T-helper 1 cell treated with Interleukin-12 subunit alpha and Interleukin-12 subunit beta and Interleukin-4 antibody, amounts not matched to agents 30 ng/mL and 1 ng/mL, for 36 hours (primary cell): ENCODE data around the gene MYO1B. TPM values are rescaled to one million over a fixed set of nuclear protein-coding genes. Genes with fewer than 3 reads are reported as not detected.

Experiments
- intact Hi-C: fragments of 100-400 bp; cut with micrococcal nuclease; formaldehyde crosslinking; loops from one replicate; pipeline ENCODE4 v1.15.1; 2024
- total RNA-seq: library from RNA; stranded (reverse); gene quantifications from 2 replicates; pipeline ENCODE4 v1.2.3, GENCODE V29; 2022

The MYO1B gene
- total RNA-seq, 1 donor from 2014 or later = 17.6 TPM

GRCh38 chr2:191399601-191400000, 154.4 kb downstream of the MYO1B start:
- intact Hi-C loops = no loop called here

- intact Hi-C loops = no loop called here
These were observed 156.1 kb downstream of the MYO1B start for GRCh38 chr2:191401287-191401686.

DNA sequence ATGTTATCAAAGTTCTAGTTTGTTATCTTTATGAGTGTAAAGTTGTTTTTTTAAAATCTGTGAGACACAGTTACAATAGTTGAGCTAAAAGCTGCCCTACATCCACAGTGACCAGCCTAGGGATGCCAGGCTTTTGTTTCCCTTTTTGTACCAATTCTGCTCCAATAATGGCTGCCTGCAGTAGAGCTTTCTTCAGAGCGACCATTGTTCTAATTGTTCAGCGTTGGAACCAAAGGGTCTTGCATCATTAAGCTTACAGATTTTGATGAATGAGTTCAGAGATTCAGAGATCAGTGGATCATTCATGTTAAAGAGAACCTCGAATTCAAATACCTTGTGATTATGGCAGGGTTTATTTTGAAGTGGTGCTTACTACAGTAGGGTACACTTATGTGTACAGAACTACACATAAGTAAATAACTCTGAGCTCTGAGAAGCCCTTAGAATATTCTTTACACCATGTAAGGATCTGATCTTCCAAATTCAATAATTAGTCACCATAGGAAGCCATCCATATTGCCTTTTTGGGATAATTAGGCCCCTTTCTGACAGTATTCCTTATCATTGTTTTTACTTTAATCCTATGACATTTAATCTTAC, 157.9 kb downstream of the MYO1B start:
- intact Hi-C loops = no loop called here

DNA sequence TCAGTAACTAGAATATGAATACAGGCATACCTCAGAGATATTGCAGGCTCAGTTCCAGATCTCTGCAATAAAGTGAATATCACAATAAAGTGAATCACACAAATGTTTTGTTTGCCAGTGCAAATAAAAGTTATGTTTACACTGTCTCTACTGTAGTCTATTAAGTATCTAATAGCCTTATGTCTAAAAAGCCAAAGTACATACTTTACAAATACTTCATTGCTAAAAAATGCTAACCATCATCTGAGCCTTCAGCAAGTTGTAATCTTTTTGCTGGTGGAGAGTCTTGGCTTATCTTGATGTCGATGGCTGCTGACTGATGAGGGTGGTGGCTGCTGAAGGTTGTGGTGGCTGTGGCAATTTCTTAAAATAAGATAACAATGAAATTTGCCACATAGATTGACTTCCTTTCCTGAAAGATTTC, 159.4 kb downstream of the MYO1B start:
- intact Hi-C loops = no loop called here

GRCh38 chr2:191405546-191405945, 160.3 kb downstream of the MYO1B start:
- intact Hi-C loops = no loop called here

DNA sequence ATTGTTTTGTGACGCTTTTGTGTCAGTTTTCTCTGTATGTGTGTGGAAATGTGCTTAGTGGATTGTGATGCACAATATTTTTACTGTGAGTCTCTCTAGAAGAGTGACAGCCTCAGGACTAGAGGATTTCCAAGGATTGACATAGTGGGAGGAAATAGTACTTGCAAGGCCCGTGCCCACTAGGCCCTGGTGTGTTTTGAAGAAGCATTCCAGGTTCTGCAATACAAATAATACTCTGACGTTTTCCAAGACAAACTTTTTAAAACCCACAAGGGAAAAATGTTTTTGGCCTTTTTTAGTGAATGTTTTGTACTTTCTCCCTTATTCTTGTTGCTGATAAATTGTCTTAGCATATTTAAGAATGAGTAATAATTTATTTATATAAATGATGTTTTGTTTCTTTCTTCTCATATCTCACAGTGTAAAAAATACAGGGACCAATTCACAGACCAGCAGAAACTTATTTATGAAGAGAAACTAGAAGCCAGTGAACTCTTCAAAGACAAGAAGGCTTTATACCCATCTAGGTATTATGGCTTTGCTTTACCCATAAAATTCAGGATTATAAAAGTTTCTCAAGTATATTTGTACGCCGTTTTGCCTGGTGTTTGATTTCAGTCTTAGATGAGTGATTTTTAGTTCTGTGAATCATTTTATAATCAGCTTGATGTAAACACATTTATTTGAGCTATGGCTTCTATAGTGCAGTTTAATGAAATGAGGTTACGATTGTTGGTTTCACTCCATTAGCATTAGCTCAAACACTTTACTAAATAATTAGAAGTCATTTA, 165.6 kb downstream of the MYO1B start:
- intact Hi-C loops = no loop called here

GRCh38 chr2:191411472-191411871, 166.3 kb downstream of the MYO1B start:
- intact Hi-C loops = no loop called here

- intact Hi-C loops = no loop called here
These were observed 167.1 kb downstream of the MYO1B start for GRCh38 chr2:191412353-191412752.

- intact Hi-C loops = no loop called here
These were observed 169.9 kb downstream of the MYO1B start for GRCh38 chr2:191415101-191415500.

- intact Hi-C loops = no loop called here
These were observed 170.7 kb downstream of the MYO1B start for GRCh38 chr2:191415858-191416257.

- intact Hi-C loops = no loop called here
These were observed 172.5 kb downstream of the MYO1B start for GRCh38 chr2:191417746-191418145.

- intact Hi-C loops = no loop called here
These were observed 176.7 kb downstream of the MYO1B start for GRCh38 chr2:191421950-191422349.

- intact Hi-C loops = no loop called here
These were observed 181.8 kb downstream of the MYO1B start for GRCh38 chr2:191427031-191427430.

GRCh38 chr2:191428141-191428540, 182.9 kb downstream of the MYO1B start:
- intact Hi-C loops = no loop called here

- intact Hi-C loops = no loop called here
These were observed 185.3 kb downstream of the MYO1B start for GRCh38 chr2:191430476-191430875.

- intact Hi-C loops = no loop called here
These were observed 186.9 kb downstream of the MYO1B start for GRCh38 chr2:191432121-191432520.

DNA sequence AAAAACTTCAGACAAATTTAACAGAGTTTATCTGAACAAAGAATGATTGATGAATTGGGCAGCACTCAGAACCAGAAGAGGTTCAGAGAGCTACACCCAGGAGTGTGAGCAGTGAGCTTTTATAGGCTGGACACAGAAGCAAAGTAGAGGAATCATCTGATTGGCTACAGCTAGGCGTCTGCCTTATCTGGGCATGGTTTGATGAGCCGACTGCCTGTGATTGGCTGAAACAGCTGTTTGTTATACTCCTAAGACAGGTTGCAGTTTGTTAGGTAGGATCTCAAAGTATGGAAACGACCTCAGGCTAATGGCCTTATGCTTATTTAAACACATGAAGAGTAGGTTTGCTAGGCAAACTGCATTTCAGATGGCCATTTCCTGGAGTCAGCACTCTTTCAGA, 188.9 kb downstream of the MYO1B start:
- intact Hi-C loops = no loop called here

DNA sequence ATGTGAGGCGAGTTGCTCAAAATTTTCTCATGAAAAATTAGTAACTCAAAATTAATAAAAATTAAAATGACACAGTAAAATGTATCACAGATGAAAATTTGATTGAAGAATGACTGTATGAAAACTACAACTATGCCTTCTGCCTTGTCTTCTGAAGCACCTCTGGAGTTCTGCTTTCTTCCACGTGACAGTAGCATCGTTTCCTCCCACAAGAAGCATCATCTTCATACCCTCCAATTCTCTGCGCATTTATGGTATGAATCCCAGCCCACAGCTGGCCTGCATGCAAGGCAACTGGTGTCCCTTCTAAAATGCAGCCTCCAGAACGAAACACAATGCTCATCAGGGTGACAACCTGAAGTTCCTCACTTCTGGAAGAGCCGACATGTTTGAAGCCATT, 189.9 kb downstream of the MYO1B start:
- intact Hi-C loops = no loop called here

GRCh38 chr2:191436368-191437055, 191.3 kb downstream of the MYO1B start:
- intact Hi-C loops = no loop called here

DNA sequence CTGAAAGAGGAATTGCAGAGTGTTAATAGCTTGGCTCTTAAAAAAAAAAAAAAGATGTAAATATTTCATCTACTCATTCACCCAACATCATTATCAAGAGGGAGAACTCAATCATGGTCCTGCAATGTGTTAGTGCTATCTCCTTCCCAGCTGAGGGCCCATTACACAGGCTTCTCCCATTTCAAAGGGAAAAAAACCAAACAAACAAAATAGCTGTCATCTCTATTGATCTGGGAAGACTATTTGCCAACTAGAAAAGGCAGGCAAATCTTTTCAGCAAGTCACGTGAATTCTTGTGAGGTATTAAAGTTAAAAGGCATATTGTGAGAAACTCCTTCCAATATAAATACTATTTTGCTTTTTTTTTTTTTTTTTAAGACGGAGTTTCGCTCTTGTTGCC, 194.3 kb downstream of the MYO1B start:
- intact Hi-C loops = no loop called here

- intact Hi-C loops = no loop called here
These were observed 196.5 kb downstream of the MYO1B start for GRCh38 chr2:191441496-191442214.

- intact Hi-C loops = no loop called here
These were observed 198.2 kb downstream of the MYO1B start for GRCh38 chr2:191443446-191443845.
